H9 (cell line): Measurements from ENCODE around the gene FARS2. TPM values are rescaled to one million over a fixed set of nuclear protein-coding genes. Genes with fewer than 3 reads are reported as not detected.

Source experiments
- DNase-seq: peaks from one replicate; pipeline ENCODE4 v3.0.0-alpha.2; 2017
- H2AFZ ChIP-seq: one replicate; pipeline ENCODE4 v1.6.1; 2013; ENCODE audit warnings: mild to moderate bottlenecking, low read length, control low read depth, moderate library complexity
- H2AK5ac ChIP-seq: 2 replicates; pipeline ENCODE4 v1.6.1; 2013; ENCODE audit warnings: low read length, control low read depth, mixed read lengths; ENCODE audit not compliant: insufficient read length
- H2BK120ac ChIP-seq: one replicate; pipeline ENCODE4 v1.6.1; 2013; ENCODE audit warnings: low read depth, mild to moderate bottlenecking, low read length, control low read depth, inconsistent platforms; ENCODE audit not compliant: poor library complexity, severe bottlenecking
- H2BK12ac ChIP-seq: 2 replicates; pipeline ENCODE4 v1.6.1; 2013; ENCODE audit warnings: low read length, control low read depth, mixed read lengths, low read depth; ENCODE audit not compliant: insufficient read length
- H2BK15ac ChIP-seq: 2 replicates; pipeline ENCODE4 v1.6.1; 2013; ENCODE audit warnings: low read depth, low read length, control low read depth
- H2BK20ac ChIP-seq: one replicate; pipeline ENCODE4 v1.6.1; 2013; ENCODE audit warnings: low read depth, mild to moderate bottlenecking, low read length, control low read depth, inconsistent platforms; ENCODE audit not compliant: poor library complexity, severe bottlenecking
- H2BK5ac ChIP-seq: 2 replicates; pipeline ENCODE4 v1.6.1; 2013; ENCODE audit warnings: low read length, control low read depth, mixed read lengths; ENCODE audit not compliant: insufficient read length
- H3K14ac ChIP-seq: 2 replicates; pipeline ENCODE4 v1.6.1; 2013; ENCODE audit warnings: low read length, control low read depth; ENCODE audit not compliant: insufficient read depth
- H3K18ac ChIP-seq: 2 replicates; pipeline ENCODE4 v1.6.1; 2013; ENCODE audit warnings: low read depth, mild to moderate bottlenecking, mixed read lengths, low read length, control low read depth; ENCODE audit not compliant: insufficient read length
- H3K23ac ChIP-seq: 2 replicates; pipeline ENCODE4 v1.6.1; 2013; ENCODE audit warnings: low read length, control low read depth, mixed read lengths, low read depth; ENCODE audit not compliant: insufficient read length
- H3K23me2 ChIP-seq: 2 replicates; pipeline ENCODE4 v1.6.1; 2013; ENCODE audit warnings: low read depth, mild to moderate bottlenecking, mixed read lengths, low read length, control low read depth; ENCODE audit not compliant: insufficient read length, poor library complexity, severe bottlenecking
- H3K27ac ChIP-seq: 2 replicates; pipeline ENCODE4 v1.5.1; 2013; ENCODE audit warnings: low read length, control low read depth, mixed read lengths, low read depth; ENCODE audit not compliant: insufficient read length
- H3K27me3 ChIP-seq: 2 replicates; pipeline ENCODE4 v1.6.1; 2013; ENCODE audit warnings: low read length, control low read depth, inconsistent platforms; ENCODE audit not compliant: insufficient read depth
- H3K4ac ChIP-seq: 2 replicates; pipeline ENCODE4 v1.6.1; 2013; ENCODE audit warnings: low read depth, mild to moderate bottlenecking, control low read depth, inconsistent platforms, low read length, moderate library complexity
- H3K4me1 ChIP-seq: 2 replicates; pipeline ENCODE4 v1.6.1; 2013; ENCODE audit warnings: low read length, control low read depth, inconsistent platforms; ENCODE audit not compliant: insufficient read depth
- H3K4me2 ChIP-seq: 2 replicates; pipeline ENCODE4 v1.6.1; 2013; ENCODE audit warnings: low read length, control low read depth, mixed read lengths; ENCODE audit not compliant: insufficient read length, insufficient read depth
- H3K56ac ChIP-seq: 2 replicates; pipeline ENCODE4 v1.6.1; 2013; ENCODE audit warnings: low read depth, mild to moderate bottlenecking, mixed read lengths, low read length, control low read depth; ENCODE audit not compliant: insufficient read length
- H3K79me1 ChIP-seq: 2 replicates; pipeline ENCODE4 v1.6.1; 2013; ENCODE audit warnings: low read depth, mild to moderate bottlenecking, moderate library complexity, low read length, control low read depth, inconsistent platforms; ENCODE audit not compliant: insufficient read depth, poor library complexity, severe bottlenecking
- H3K79me2 ChIP-seq: 2 replicates; pipeline ENCODE4 v1.6.1; 2013; ENCODE audit warnings: low read length, control low read depth, inconsistent platforms; ENCODE audit not compliant: insufficient read depth
- H3K9ac ChIP-seq: 2 replicates; pipeline ENCODE4 v1.6.1; 2013; ENCODE audit warnings: low read length, control low read depth, mixed read lengths; ENCODE audit not compliant: insufficient read length; ENCODE audit errors: extremely low read depth
- H3K9me3 ChIP-seq: one replicate; pipeline ENCODE4 v1.6.1; 2013; ENCODE audit warnings: low read depth, low read length, inconsistent platforms; ENCODE audit not compliant: control insufficient read depth
- H3T11ph ChIP-seq: one replicate; pipeline ENCODE4 v1.6.1; 2013; ENCODE audit warnings: mild to moderate bottlenecking, low read length, control low read depth, inconsistent platforms
- H4K20me1 ChIP-seq: one replicate; pipeline ENCODE4 v1.6.1; 2013; ENCODE audit not compliant: control insufficient read depth, insufficient read length, insufficient read depth
- H4K5ac ChIP-seq: 2 replicates; pipeline ENCODE4 v1.6.1; 2013; ENCODE audit warnings: low read depth, mild to moderate bottlenecking, mixed read lengths, low read length, control low read depth; ENCODE audit not compliant: insufficient read length
- H4K8ac ChIP-seq: replicated peaks from 2 replicates; pipeline ENCODE4 v1.6.1; 2013; ENCODE audit warnings: low read length, control low read depth, mixed read lengths, low read depth; ENCODE audit not compliant: insufficient read length
- H4K91ac ChIP-seq: 2 replicates; pipeline ENCODE4 v1.6.1; 2013; ENCODE audit warnings: low read depth, mild to moderate bottlenecking, moderate library complexity, mixed read lengths, low read length, control low read depth; ENCODE audit not compliant: insufficient read length
- H3K27ac Mint-ChIP-seq, 3 experiments: 2 replicates in 2 of 3; 3 replicates in 1 of 3; pipeline ENCODE4 v1.8.0; 2020 to 2021; ENCODE audit warnings: mixed read lengths in 3 of 3, mild to moderate bottlenecking in 1 of 3, moderate library complexity in 1 of 3
- H3K27me3 Mint-ChIP-seq: 2 replicates; pipeline ENCODE4 v1.8.0; 2021; ENCODE audit warnings: low read depth, mild to moderate bottlenecking, moderate library complexity, mixed read lengths
- H3K36me3 Mint-ChIP-seq, 3 experiments: 2 replicates in 2 of 3; 3 replicates in 1 of 3; pipeline ENCODE4 v1.8.0; 2020 to 2021; ENCODE audit warnings: low read depth in 3 of 3, mixed read lengths in 3 of 3; ENCODE audit not compliant: insufficient read depth in 1 of 3
- H3K4me1 Mint-ChIP-seq, 2 experiments: 2 replicates each; pipeline ENCODE4 v1.8.0; 2020; ENCODE audit warnings: mixed read lengths in 2 of 2
- H3K4me3 Mint-ChIP-seq, 2 experiments: 2 replicates in 1 of 2; 3 replicates in 1 of 2; pipeline ENCODE4 v1.8.0; 2020 to 2021; ENCODE audit warnings: mild to moderate bottlenecking in 2 of 2, mixed read lengths in 2 of 2, moderate library complexity in 1 of 2
- H3K9me3 Mint-ChIP-seq, 2 experiments: 2 replicates in 1 of 2; 3 replicates in 1 of 2; pipeline ENCODE4 v1.8.0; 2020; ENCODE audit warnings: mild to moderate bottlenecking in 2 of 2, mixed read lengths in 2 of 2, moderate library complexity in 1 of 2
- WGBS: extraction: QIAGEN DNeasy Blood & Tissue Kit; methylation state at CpG from one replicate; pipeline ENCODE4 v1.1.7; 2013; ENCODE audit warnings: missing lambda C conversion rate, low lambda C conversion rate, mixed read lengths; ENCODE audit not compliant: insufficient read length; ENCODE audit errors: extremely low coverage; 5-methylcytosine and 5-hydroxymethylcytosine counted together
- total RNA-seq: library from RNA; stranded (reverse); gene quantifications from 2 replicates; pipeline ENCODE4 v1.2.1, GENCODE V29; 2021
- TF ChIP-seq, protein P1 (sequence below): fragments of 200-600 bp; sonication (generic); conservative IDR thresholded peaks from 3 replicates; pipeline ENCODE4 v1.8.0; 2021; ENCODE audit warnings: antibody characterized with exemption, mild to moderate bottlenecking

The FARS2 gene
- total RNA-seq, 1 experiment from 2014 or later = 8.5 TPM

GRCh38 chr6:5459346-5459745 lies 198.0 kb downstream of the FARS2 start:
- Histone ChIP-seq H3K4me2 (no peak overlapping the region), H3K4ac (no peak overlapping the region), H3K23ac (no peak overlapping the region), H2AK5ac (no peak overlapping the region), H3K56ac (no peak overlapping the region), H3K27ac (no peak overlapping the region), H3T11ph (no peak overlapping the region), H3K27me3 (no peaks in the 10 kb centered on the region), H3K9me3 (no peaks in the 10 kb centered on the region), H3K23me2 (no peaks in the 10 kb centered on the region), H2BK5ac (no peak overlapping the region), H4K20me1 (no peaks in the 10 kb centered on the region), H4K5ac (no peak overlapping the region), H4K91ac (no peak overlapping the region), H4K8ac (no peak overlapping the region), H2BK15ac (no peak overlapping the region), H2AFZ (no peak overlapping the region), H3K4me1 (peaks cover 8% of the 10 kb centered on the region; the same call in 1 of the 2 replicates), H3K79me1 (no peaks in the 10 kb centered on the region), H3K79me2 (no peaks in the 10 kb centered on the region), H3K18ac (no peak overlapping the region), H2BK20ac (no peak overlapping the region), H3K9ac (no peak overlapping the region), H2BK120ac (no peak overlapping the region), H2BK12ac (no peak overlapping the region), H3K14ac (no peak overlapping the region)
- Mint-ChIP-seq H3K4me3 (no peak overlapping the region), H3K27me3 (no peaks in the 10 kb centered on the region), H3K36me3 (no peaks in the 10 kb centered on the region), H3K27ac (no peak overlapping the region), H3K4me1 (peaks cover 17 to 20% of the 10 kb centered on the region in 2 experiments), H3K9me3 (peaks cover 0 to 3% of the 10 kb centered on the region in 2 experiments; a peak in 2 of 5 replicates)
- no peak for DNase-seq
- WGBS = no CpG with 5 or more reads among the region's 5 CpGs
- TF ChIP-seq, protein P1, sequence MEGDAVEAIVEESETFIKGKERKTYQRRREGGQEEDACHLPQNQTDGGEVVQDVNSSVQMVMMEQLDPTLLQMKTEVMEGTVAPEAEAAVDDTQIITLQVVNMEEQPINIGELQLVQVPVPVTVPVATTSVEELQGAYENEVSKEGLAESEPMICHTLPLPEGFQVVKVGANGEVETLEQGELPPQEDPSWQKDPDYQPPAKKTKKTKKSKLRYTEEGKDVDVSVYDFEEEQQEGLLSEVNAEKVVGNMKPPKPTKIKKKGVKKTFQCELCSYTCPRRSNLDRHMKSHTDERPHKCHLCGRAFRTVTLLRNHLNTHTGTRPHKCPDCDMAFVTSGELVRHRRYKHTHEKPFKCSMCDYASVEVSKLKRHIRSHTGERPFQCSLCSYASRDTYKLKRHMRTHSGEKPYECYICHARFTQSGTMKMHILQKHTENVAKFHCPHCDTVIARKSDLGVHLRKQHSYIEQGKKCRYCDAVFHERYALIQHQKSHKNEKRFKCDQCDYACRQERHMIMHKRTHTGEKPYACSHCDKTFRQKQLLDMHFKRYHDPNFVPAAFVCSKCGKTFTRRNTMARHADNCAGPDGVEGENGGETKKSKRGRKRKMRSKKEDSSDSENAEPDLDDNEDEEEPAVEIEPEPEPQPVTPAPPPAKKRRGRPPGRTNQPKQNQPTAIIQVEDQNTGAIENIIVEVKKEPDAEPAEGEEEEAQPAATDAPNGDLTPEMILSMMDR = no peak
